Fibroblast of pulmonary artery (primary cell): ENCODE measurements around the gene OMP.

Source experiments
- DNase-seq: peaks from one replicate; pipeline ENCODE4 v3.0.0-alpha.2; 2010; ENCODE audit warnings: low read depth
- H3K4me3 ChIP-seq: replicated peaks from 2 replicates; pipeline ENCODE4 v1.5.1; 2011; ENCODE audit warnings: low read depth, mild to moderate bottlenecking, control low read depth, low read length, moderate library complexity
- CTCF ChIP-seq: IDR thresholded peaks from 2 replicates; pipeline ENCODE4 v1.5.1; 2011; ENCODE audit warnings: mild to moderate bottlenecking, control low read depth, low read length, inconsistent platforms; ENCODE audit errors: missing control alignments

The OMP gene

DNA sequence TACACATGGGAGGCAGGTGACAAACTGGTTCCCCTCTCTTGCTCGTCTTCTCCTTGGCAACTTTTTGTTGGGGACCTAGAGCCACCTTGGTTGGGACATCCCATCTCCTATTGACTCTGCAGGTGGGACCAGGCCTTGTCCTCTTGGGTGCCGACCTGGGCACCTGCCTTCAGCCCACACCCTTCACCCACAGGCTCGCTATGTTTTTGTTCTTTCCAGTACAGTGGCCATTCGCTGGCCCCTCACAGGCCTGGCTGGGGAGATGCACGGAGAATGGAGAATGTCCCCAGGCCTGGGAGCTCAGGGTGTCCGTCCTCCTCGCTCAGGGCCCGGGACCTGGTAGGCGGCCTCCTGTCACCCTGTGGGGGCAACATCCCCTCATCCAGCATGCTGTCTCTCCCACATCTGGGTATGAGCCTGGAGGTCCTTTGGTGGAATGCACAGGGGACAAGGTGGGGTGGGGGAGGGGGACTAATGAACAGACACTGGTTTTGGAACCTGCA lies 14.9 kb upstream of the OMP start:
- H3K4me3 ChIP-seq: no peak overlapping the region
- no peak for TF ChIP-seq CTCF
- no peak for DNase-seq

GRCh38 chr11:77088236-77089003 lies 14.2 kb upstream of the OMP start:
- no peak overlapping the region for H3K4me3 ChIP-seq
- no peak for DNase-seq
- no peak for TF ChIP-seq CTCF

GRCh38 chr11:77089004-77089545 lies 13.6 kb upstream of the OMP start:
- H3K4me3 ChIP-seq: no peak overlapping the region
- no peak for DNase-seq
- TF ChIP-seq CTCF: no peak

DNA sequence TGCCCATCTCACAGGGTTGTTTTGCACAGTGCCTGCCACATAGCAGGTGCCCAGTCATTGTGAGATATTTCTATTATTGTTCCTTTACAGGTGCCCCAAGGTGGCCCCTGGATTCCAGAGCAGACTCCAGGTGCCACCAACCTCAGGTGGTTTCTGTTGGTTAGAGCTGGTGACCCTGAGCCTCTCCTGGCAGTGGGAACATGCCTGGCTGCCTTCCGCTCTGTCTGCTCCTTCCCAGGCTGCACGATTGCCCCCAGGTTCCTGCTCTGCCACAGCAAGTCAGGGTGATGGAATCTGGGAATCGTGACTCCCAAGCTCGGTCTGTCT lies 12.6 kb upstream of the OMP start:
- DNase-seq: no peak
- H3K4me3 ChIP-seq: no peak overlapping the region
- no peak for TF ChIP-seq CTCF

- no peak for TF ChIP-seq CTCF
- no peak for DNase-seq
Observed at GRCh38 chr11:77090373-77091111, 12.1 kb upstream of the OMP start.

GRCh38 chr11:77091146-77091940 lies 11.3 kb upstream of the OMP start:
- no peak overlapping the region for H3K4me3 ChIP-seq
- TF ChIP-seq CTCF: peak; percentile 98
- DNase-seq: peak; percentile 80

More at GRCh38 chr11:77090373-77091111, 12.1 kb upstream of the OMP start:
- H3K4me3 ChIP-seq: no peak overlapping the region
